HepG2 (cell line): ENCODE results near the gene TKTL2. TPM values are rescaled to one million over a fixed set of nuclear protein-coding genes. Genes with fewer than 3 reads are reported as not detected.
A peak's percentile ranks its signal among the peaks of the same experiment; 100 is the strongest.

ENCODE experiments used
- ATF5 ChIP-seq: sonication (generic); formaldehyde crosslinking; IDR thresholded peaks from 2 replicates; pipeline ENCODE4 v1.4.0; 2020; ENCODE audit warnings: mild to moderate bottlenecking, low read depth, missing genetic modification reagents
- HMG20A ChIP-seq: IDR thresholded peaks from 2 replicates; pipeline ENCODE4 v1.6.1; 2016; ENCODE audit warnings: borderline replicate concordance
- HOXA5 ChIP-seq: sonication (generic); formaldehyde crosslinking; IDR thresholded peaks from 2 replicates; pipeline ENCODE4 v1.4.0; 2020; ENCODE audit warnings: missing genetic modification reagents
- NFAT5 ChIP-seq: sonication (generic); formaldehyde crosslinking; IDR thresholded peaks from 2 replicates; pipeline ENCODE4 v1.4.0; 2020; ENCODE audit warnings: missing genetic modification reagents
- PAF1 ChIP-seq: IDR thresholded peaks from 2 replicates; pipeline ENCODE4 v1.6.1; 2016; ENCODE audit warnings: missing genetic modification reagents, missing compliant biosample characterization
- RARA ChIP-seq: IDR thresholded peaks from 2 replicates; pipeline ENCODE4 v1.6.1; 2016; ENCODE audit warnings: missing genetic modification reagents, missing compliant biosample characterization
- TAF1 ChIP-seq: sonication (generic); formaldehyde crosslinking; IDR thresholded peaks from 2 replicates; pipeline ENCODE4 v1.4.0; 2020; ENCODE audit warnings: missing genetic modification reagents
- TCF7L2 ChIP-seq: IDR thresholded peaks from 2 replicates; pipeline ENCODE4 v1.6.1; 2011; ENCODE audit warnings: mild to moderate bottlenecking, low read depth, low read length, moderate library complexity
- ZBTB34 ChIP-seq: sonication (generic); formaldehyde crosslinking; IDR thresholded peaks from 2 replicates; pipeline ENCODE4 v1.8.0; 2022; ENCODE audit warnings: mild to moderate bottlenecking, missing genetic modification reagents
- ZBTB38 ChIP-seq: sonication (generic); formaldehyde crosslinking; IDR thresholded peaks from 2 replicates; pipeline ENCODE4 v1.5.1; 2020; ENCODE audit warnings: mild to moderate bottlenecking, missing genetic modification reagents
- ZNF142 ChIP-seq: sonication (generic); formaldehyde crosslinking; IDR thresholded peaks from 2 replicates; pipeline ENCODE4 v1.4.0; 2020; ENCODE audit warnings: missing genetic modification reagents
- ZNF362 ChIP-seq: sonication (generic); formaldehyde crosslinking; IDR thresholded peaks from 2 replicates; pipeline ENCODE4 v1.4.0; 2020; ENCODE audit warnings: missing genetic modification reagents, mild to moderate bottlenecking, borderline replicate concordance
- ZNF674 ChIP-seq: sonication (generic); formaldehyde crosslinking; IDR thresholded peaks from 2 replicates; pipeline ENCODE4 v1.5.0; 2020; ENCODE audit warnings: low read depth, mild to moderate bottlenecking, missing genetic modification reagents
- polyA plus RNA-seq, 8 experiments: library from polyadenylated mRNA; depleted of rRNA in 3 of 8; stranded (reverse) in 7 of 8; unstranded in 1 of 8; fragments of >200 nt; fragmentation: Illumina TruSeq in 4 of 8; extraction: Trizol in 4 of 8; gene quantifications; 2 replicates each; pipeline versions ENCODE4 v1.2.1 to v1.2.3, GENCODE V29; 2011 to 2016; ENCODE audit warnings: low read depth in 4 of 8, missing spikeins in 1 of 8, mixed read lengths in 1 of 8; ENCODE audit not compliant: insufficient read depth in 1 of 8
- total RNA-seq, 5 experiments: library from RNA; depleted of rRNA; stranded (reverse); fragments of >200 nt; fragmentation: Illumina TruSeq; extraction: Trizol; gene quantifications; 2 replicates each; pipeline ENCODE4 v1.2.3, GENCODE V29; 2016; ENCODE audit warnings: low read depth in 1 of 5

TKTL2 gene
- total and polyA plus RNA-seq, 2 of the 13 experiments (the other 11 are each of a cell fraction or from before 2014, with no cell fraction given) = not detected

GRCh38 chr4:163494360-163495241, 21.0 kb upstream of the TKTL2 start, which contains the start of gene TMA16 (continued):
- TF ChIP-seq ZBTB34 = peak; percentile 58; the same call in 1 of the 2 replicates
- 0 out of 2 replicates have a peak, but pooled peaks have one; percentile 54 for TF ChIP-seq ZNF674
- peak; percentile 94 for TF ChIP-seq TAF1 (CRISPR knock-in tag)
- peak; percentile 54; the same call in 1 of the 2 replicates for TF ChIP-seq RARA (CRISPR knock-in tag)
- peak; percentile 77 for TF ChIP-seq ZNF362 (CRISPR knock-in tag)
- TF ChIP-seq ZNF142 (CRISPR knock-in tag) = peak; percentile 91
- TF ChIP-seq HOXA5 = peak; percentile 97
- peak; percentile 89; the same call in 1 of the 2 replicates for TF ChIP-seq NFAT5 (CRISPR knock-in tag)
- peak; percentile 92 for TF ChIP-seq ZBTB38 (CRISPR knock-in tag)
- no peak for TF ChIP-seq ATF5
- TF ChIP-seq HMG20A = peak; percentile 57; the same call in 1 of the 2 replicates
- TF ChIP-seq PAF1 = no peak
- no peak for TF ChIP-seq TCF7L2
